HEK293T (cell line): ENCODE measurements around the gene EXOC4.

Experiments used
- ARNT ChIP-seq: fragments of 450-650 bp; IDR thresholded peaks from 2 replicates; pipeline ENCODE4 v1.6.1; 2017; ENCODE audit warnings: mild to moderate bottlenecking
- BHLHE40 ChIP-seq: fragments of 450-650 bp; IDR thresholded peaks from 2 replicates; pipeline ENCODE4 v1.6.1; 2016; ENCODE audit warnings: mild to moderate bottlenecking, moderate library complexity, borderline replicate concordance
- CTBP1 ChIP-seq: fragments of 450-650 bp; IDR thresholded peaks from 2 replicates; pipeline ENCODE4 v1.6.1; 2016; ENCODE audit warnings: borderline replicate concordance
- FOXA1 ChIP-seq: fragments of 450-650 bp; IDR thresholded peaks from 2 replicates; pipeline ENCODE4 v1.6.1; 2016; ENCODE audit warnings: mild to moderate bottlenecking
- FOXM1 ChIP-seq: fragments of 450-650 bp; IDR thresholded peaks from 2 replicates; pipeline ENCODE4 v1.6.1; 2017; ENCODE audit warnings: mild to moderate bottlenecking, borderline replicate concordance
- NFRKB ChIP-seq: fragments of 450-650 bp; IDR thresholded peaks from 2 replicates; pipeline ENCODE4 v1.6.1; 2016; ENCODE audit warnings: mild to moderate bottlenecking, moderate library complexity
- SUZ12 ChIP-seq: fragments of 450-650 bp; IDR thresholded peaks from 2 replicates; pipeline ENCODE4 v1.6.1; 2016; ENCODE audit warnings: mild to moderate bottlenecking
- TARDBP ChIP-seq: fragments of 450-650 bp; IDR thresholded peaks from 2 replicates; pipeline ENCODE4 v1.6.1; 2016

DNA sequence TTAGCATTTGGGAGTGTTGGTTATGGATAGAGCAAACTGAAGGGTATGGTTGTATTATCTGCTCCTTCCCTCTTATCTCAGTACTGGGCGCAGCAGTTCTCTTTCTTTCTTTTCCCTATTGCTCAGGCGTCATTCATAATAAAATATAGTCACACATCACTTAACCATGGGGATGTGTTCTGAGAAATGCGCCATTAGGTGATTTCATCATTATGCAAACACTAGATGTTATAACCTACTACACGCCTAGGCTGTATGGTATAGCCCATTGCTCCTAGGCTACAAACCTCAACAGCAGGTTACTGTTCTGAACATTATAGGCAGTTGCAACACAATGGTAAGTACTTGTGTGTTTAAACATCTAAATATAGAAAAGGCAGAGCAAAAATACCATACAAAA lies 401.7 kb downstream of the EXOC4 start:
- TF ChIP-seq FOXA1: no peak
- TF ChIP-seq FOXM1: no peak
- no peak for TF ChIP-seq BHLHE40
- TF ChIP-seq NFRKB: no peak
- no peak for TF ChIP-seq TARDBP
- TF ChIP-seq SUZ12: no peak
- no peak for TF ChIP-seq CTBP1
- TF ChIP-seq ARNT: no peak
